NCI-H524 (cell line): Measurements from ENCODE around the gene RDM1.
"Not testable (repeated sequence)": the region's sequence is repeated elsewhere in the genome, so short reads cannot be mapped to it uniquely, and the experiment has no call there.

ENCODE experiments used
- DNase-seq, 2 experiments: peaks; one replicate each; lab custom pipeline; 2025; lab: John Stamatoyannopoulos, UW

Gene RDM1, protein sequence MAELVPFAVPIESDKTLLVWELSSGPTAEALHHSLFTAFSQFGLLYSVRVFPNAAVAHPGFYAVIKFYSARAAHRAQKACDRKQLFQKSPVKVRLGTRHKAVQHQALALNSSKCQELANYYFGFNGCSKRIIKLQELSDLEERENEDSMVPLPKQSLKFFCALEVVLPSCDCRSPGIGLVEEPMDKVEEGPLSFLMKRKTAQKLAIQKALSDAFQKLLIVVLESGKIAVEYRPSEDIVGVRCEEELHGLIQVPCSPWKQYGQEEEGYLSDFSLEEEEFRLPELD

DNA sequence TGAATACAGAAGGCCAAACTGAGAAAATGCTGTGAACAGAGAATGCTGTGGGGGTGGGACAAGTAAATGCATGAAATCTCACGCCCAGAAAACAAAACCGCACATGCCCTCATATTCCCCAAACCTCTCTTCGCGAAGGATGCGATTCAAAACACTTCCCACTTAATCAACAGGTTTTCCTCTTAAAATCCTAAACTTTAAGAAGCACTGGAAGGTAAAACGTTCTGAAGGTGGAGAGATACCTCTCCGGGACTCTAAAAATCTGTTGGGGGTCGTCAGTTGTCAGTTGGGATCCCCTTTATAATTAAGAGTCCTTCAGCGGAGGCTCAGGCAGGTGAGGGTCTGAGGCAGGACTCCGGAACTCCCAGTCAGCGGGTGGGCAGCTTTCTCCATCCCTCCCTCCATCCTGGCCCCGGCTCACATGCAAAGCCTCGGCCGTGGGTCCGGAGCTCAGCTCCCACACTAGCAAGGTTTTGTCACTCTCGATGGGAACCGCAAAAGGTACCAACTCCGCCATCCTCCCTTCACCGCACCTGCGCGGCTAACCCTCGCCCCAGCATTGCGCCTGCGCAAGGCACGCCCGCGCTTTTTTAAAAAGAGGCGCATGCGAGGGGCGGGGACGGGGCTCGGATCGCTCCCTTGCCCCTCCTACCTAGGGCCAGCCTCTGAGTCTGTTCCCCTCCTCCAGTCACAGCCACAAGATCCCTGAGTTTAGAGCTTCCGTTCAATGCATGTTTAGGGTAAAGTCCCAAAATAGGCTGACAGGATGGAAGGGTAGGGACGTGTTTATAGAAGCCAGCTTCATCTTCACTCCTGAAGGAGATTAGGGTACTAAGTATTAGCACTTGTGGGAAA lies at the start of gene RDM1:
TSS of gene RDM1 (minus strand) at position 563 of the 855 bp plus-strand sequence. CDS start at position 517, 46 bp downstream.
- peak; percentile 13 to 76 for DNase-seq

DNA sequence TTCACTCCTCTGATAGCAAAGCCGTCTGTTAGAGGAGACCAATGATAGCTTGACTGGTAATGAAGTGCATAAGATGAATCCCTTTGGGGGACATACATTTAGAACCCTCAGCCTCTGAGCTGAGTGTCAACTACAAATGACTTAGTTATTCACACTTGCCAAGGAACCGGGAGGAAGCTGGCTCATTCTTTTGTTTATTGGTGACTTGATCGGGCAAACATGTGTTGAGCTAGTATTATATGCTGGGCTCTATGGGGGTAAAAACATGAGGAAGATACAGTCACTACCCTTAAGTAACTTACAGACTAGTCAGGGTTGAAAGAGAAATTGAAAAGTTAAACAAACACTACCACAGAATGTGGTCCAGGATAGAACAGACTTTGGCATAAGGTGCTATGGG lies 47.8 kb upstream of the RDM1 start:
- no peak for DNase-seq

DNA sequence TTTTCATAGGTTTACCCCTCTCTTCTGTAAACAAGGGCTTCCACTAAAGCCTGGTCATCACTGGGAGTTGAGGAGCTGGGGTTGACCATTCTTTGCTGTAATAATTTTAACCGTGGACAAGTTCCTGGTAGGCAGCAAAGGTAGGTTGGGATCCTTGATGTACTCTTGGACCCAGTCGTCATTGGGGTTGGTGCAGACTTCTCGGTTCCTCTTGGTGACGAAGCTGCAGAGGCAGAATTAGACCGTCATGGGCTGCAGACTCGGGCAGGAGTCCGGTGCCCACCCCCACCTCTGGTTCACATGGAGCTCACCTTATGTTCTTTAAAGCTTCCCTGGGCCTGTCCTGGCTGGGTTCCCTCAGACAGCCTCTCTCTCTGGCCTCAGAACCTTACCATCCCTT lies 46.9 kb upstream of the RDM1 start:
- no peak for DNase-seq

DNA sequence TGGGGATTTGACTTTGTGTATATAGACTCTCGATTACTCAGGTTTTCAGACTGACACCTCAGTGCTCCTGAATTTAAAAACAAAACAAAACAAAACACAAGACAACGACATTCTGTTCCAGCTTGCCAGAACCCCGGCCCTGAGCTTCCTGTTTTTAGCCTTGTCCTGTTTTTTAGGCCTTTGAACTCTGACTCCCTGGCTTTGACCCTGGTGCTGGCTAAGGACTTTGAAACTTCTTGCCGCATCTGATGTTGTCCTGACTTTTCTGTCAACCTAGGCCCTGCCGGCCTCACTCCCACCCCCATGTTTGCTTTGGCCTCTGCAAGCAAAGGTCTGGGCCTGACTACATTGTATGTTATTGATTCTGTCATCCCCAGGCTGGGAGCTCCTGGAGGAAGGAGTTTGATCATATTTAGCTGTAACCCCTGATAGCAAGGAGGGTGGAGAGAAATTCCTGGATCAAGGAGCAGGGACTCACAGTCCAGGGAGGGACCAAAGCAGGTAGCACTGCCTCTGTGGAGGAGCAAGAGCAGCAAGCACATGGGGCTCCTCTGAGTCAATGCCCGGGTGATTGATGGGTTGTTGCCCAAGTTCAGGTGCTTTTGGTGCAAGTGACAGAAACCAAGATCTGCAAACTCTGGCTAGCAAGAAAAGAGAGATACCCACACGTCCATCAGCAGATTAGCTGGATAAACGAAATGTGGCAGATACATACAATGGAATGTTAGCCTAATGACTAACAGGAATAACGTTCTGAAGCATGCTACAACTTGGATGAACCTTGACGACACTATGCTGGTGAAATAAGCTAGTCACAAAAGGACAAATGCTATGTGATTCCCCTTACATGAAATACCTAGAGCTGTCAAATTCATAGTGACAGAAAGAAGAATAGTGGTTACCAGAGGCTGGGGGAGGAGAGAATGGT lies 43.0 kb upstream of the RDM1 start:
- DNase-seq, result no peak

DNA sequence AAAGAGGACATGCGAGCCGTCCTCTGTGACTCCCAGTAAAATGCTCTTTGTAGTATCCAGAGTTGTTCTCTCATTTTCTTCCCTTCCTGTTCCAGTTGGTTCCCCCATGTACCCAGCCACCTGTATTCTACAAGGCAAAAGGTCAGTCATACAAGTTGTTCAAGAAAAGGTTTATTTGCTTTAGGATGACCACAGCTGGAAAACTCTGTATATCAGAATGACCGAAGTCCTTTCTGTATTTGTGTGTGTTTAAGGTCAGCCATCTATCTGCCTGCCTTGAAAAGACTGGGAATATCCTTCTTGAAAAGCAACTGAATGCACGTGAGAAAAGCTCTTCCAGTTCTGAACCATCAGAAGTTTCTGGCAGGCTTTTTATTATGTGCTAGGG lies 42.4 kb upstream of the RDM1 start:
- no peak for DNase-seq

DNA sequence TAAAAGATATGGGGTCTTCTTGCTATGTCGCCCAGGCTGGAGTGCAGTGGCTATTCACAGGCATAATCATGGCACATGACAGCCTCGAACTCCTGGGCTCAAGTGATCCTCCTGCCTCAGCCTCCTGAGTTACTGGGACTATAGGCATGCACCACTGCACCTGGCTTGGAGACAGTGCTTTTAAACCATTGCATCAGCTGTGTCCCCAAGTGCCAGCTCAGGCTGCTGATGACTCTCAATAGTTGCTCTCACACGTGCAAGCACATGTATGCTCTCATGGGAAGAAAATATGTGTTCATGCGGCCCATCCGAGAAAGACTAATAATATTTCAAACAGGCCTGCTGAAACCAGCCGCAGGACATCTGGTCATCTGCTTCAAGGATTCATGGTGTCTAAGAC lies 42.0 kb upstream of the RDM1 start:
- DNase-seq, result no peak

DNA sequence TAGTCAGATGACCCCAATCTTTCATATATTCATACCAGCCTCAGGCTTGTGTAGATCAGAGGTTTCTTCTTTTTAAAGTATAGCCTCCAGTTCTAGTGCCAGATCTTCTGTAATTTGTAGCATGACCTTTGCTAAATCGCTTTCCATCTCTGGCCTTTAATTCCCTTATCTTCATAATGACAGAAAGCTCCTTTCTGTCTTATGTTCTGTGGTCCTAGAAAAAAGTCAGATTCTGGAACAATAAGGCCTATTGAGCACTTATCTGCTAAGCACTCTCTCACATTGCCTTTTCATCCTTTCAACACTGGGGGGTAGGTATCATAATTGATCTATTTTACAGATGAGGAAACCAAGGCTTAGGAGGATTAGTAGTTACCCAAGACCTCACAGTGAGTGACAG lies 41.5 kb upstream of the RDM1 start:
- DNase-seq, result no peak

DNA sequence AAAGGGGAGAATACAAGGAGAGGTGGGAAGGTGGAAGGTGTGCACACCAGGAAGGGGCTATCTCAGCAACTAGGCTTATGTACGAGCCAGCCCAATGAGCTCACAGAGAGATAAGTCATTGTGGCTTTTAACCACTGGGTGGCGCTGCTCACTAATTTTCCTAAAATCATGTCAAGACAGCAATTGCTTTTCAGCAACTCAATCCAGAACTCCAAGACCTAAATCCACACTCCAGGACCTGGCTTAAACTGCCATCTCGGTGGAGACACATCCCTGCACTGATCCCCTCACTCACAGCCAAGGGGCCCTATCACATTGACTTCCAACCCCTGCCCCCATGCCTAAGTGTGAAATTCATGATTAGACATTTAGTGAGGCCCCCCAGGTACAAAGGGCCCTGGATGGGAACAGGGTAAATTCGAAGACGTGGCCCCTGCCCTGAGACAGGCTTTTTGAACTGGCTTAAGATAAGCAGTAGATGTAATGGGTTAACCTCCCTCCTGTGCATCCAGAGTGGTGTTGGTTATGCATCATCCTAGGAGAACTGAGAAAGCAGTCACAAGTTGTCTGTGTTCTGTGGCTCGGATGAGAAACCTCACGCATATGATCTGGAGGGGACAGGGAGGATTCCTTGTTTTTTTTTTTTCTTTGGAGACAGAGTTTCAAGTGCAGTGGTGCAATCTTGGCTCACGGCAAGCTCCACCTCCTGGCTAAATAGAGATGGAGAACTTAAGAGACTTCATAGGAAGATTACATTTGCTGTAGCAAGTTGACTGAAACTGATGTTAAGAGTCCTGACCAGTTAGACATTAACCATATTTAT lies 39.2 kb upstream of the RDM1 start:
- DNase-seq, result peak; percentile 52 to 70

DNA sequence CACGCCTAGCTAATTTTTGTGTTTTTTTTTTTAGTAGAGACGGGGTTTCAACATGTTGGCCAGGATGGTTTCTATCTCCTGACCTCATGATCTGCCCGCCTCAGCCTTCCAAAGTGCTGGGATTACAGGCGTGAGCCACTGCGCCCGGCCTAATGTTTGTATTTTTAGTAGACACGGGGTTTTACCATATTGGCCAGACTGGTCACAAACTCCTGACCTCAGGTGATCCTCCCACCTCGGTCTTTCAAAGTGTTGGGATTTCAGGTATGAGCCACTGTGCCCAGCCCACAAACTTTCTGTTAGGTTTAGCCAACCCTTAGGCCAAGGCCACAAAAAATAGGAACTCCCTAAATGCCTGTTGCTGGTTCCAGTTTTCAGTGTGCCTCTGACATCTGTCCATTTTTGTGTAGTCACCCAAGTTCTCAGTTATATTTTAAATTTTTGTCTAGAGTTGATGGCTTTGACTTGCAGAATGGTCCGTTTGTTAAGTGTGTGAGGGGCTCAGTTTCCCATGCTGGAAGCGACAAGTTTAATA lies 38.0 kb upstream of the RDM1 start:
- no peak for DNase-seq

DNA sequence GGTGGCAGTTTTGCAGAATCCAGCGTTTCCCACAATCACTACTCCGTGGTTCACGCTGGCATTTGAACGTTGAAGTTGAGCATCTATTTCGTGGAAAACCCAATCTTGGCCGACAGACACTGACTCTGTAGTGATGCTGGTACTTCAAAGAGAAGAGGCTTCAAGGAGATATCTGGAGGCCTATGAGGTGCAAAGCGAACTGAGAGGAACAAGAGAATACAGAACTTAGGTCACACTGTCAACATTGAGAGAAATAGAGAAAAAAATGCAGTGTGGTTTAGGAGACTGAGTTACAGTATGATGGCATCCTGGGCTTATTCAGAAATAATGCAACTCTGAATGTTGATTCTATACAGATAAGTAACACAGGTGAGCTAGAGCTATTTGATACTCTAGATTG lies 34.7 kb upstream of the RDM1 start:
- DNase-seq, result no peak

DNA sequence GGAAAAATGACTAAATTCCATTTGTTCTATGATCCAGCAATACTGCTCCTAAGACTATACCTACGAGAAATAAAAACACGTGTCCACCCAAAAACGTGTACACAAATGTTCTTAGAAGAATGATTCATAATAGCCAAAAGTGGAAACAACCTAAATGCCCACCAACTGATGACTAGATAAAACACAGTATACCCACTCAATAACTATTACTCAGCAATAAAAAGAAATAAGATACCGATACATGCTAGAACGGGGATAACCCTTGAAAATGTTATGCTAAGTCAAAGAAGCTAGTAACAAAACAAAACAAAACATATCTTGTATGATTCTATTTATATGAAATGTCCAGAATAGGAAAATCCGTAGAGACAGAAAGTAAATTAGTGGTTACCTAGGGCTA lies 33.1 kb upstream of the RDM1 start:
- DNase-seq, result no peak

DNA sequence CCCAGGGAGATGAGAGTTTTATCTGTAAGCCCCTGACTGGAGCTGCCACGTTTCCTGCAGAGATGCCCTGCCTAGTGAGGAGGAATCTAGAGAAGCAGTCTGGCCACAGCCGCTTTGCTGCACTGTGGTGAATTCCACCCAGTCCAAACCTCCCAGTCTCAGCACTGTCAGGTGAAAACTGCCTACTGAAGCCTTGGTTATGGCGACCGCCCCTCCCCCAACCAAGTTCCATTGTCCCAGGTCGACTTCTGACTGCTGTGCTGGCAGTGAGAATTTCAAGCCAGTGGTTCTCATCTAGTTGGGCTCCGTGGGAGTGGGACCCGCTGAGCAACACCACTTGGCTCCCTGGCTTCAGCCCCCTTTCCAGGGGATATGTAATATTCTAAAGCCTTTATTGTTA lies 23.1 kb upstream of the RDM1 start:
- no peak for DNase-seq

DNA sequence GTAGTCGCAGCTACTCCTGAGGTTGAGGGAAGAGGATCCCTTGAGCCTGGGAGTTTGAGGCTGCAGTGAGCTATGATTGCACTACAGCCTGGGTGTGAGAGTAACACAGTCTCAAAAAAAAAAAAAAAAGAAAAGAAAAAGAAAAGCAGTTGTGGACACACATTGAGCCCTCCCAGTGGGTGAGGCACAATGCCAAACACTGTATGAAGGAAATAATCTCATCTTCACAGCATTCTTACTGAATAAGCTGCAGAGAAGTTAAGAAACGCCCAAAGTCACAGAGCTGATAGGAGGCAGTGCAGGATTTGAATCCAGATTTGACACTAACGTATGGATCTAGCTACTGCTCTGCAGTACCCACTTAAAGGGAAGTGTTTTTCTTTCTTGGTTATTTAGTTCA lies 18.8 kb upstream of the RDM1 start:
- DNase-seq, result no peak

DNA sequence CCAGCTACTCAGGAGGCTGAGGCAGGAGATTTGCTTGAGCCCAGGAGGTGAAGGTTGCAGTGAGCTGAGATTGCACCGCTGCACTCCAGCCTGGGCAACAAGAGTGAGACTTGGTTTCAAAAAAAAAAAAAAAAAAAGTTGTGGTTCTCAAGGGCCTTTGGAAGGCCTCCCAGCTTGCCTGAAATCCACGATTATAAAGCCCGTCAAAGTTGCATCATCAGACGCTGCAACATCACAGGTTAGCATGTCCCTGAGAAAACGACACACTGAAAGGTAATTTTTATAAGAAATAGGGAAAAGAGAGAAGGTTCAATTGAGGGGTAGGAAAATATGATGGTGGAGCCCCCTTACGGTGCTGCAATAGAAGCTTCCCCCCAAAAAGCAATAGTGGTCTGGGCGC lies 17.5 kb upstream of the RDM1 start:
- no peak for DNase-seq

DNA sequence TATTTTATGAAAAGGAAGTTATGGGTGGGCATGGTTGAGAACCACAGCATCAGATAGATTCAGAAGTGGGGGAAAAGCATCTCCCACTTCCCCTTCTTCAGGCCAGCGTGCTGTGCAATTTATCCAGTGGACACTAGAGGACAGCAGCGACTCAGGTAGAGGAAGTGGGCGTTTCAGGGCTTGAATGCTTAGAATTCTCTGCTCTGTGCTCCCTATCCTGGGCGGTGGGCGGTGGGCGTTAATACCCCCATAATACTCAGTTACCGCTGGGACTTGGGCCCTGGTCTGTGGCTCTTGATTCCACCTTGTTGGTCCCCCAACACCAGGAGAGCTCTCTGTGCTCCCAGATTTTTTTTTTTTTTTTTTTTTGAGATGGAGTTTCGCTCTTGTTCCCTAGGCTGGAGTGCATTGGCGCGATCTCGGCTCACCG lies 16.6 kb upstream of the RDM1 start:
- DNase-seq, result peak in 1 of 2 experiments; percentile 37

DNA sequence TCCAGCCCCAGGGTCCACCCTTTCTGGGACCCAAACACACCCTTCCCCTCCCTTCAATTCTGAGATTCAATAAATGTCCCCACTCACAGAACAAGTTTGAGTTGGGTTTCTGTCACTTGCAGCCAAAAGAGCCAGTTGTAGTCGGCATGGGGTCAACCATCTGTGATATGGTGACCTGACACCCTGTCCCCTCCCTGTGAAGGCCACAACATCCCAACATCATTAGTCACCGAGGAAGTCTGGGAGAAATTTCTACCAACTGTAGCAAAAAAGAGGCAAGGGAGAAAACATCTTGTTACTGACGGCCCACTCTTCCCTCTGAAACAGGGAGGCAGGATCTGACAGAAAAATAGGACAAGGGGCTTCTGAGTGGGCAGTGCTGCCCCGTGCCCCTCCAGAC lies 13.6 kb upstream of the RDM1 start:
- no peak for DNase-seq

DNA sequence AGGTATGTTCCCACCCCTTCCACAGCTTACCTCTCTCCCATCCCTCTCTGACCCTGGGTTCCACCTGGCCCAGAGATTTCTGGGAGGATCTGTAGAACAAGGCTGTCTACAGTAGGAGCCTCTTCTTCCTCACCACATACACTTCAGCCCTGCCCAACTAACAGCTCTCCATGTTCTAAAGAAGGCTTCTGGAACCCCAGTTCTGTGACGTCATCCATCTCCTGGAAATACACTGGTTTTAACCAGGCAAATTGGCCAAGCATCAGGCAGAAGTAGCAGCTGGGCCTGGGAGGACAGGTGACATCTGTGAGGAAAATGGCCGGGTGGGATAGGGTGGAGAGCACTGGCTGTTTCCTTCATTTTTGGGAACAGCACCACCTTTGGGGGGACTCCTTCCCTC lies 13.0 kb upstream of the RDM1 start, which contains the start of gene LYZL6:
TSS of gene LYZL6 (minus strand) at position 177 of the 400 bp plus-strand sequence. CDS start 4,357 bp downstream, outside the sequence.
- no peak for DNase-seq

DNA sequence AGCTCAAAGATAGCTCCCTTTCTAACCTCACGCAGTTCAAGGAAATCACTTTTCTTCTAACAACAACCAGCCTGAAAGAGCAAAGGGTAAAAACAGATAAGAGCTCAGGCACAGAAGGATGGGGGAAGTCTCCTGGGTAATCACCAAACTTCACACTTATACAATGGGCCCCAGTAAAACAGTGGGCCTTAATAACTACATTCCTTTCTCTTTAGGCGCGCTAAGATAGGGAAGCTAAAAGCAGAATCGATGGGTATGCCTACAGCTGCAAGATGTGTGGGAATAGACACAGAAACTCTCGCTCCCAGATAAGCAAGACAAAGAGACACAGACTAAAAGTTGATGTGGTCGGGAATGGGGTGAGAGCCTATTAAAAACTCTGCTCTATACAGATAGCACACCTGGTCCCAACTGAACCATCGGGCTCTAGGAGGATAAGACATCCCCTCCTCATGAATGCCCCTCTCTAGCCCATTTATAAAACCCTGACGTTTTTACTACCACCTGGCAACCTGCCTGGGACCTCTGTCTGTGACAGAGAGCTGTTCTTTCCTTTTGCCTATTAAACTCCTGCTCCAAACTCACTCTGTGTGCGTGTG lies 12.1 kb upstream of the RDM1 start:
- DNase-seq, result no peak

DNA sequence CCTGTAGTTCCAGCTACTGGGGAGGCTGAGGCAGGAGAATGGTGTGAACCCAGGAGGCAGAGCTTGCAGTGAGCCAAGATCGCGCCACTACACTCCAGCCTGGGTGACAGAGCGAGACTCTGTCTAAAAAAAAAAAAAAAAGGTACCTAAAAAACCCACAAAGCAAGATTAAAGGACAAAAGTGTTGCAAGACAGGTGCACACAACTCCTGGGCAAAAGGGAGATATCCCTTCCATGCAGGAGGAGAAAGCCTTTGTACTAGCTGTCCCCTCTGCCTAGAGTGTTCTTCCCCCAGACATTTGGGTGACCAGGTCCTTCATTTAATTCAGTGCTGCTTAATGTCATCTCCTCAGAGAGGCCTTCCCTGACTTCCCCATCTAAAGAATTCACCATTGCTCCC lies 7.9 kb upstream of the RDM1 start:
- not testable (repeated sequence) for DNase-seq

DNA sequence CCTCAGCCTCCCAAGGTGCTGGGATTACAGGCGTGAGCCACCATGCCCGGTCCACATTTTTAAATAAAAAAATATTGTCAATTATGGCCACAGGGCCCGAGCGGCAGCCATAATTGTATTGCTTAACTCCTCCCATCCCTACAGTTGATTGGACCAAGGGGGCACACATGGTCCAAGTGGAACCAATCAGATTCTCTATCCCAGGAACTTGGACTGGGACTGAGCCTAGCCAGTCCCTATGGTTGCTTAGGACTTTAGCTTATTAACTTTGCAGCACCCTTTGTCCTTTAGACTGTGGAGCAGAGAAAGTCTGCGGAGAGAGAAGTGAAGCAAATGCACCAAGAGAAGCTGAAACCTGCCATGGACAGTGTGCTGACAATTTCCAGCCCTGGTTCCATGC lies 5.5 kb upstream of the RDM1 start:
- no peak for DNase-seq

DNA sequence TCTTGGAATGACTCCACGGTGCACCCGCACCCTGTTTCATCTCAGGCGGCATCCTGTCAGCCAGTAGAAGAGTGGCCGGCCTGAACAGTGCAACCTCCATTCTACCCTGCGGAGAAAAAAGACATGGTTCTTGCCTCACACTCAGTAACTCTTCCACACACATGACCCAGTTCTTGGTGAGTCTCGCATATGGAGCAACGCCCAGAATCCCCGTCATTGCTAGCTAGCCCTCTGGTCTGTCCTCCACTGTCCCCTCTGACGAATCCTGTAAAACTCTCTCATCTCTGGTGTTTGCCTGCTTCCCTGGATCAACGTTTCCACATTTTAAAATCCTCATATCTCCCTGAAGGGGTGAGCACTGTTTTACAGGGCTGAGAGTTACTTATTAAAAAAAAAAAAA lies 4.2 kb upstream of the RDM1 start:
- no peak for DNase-seq
